Cardiac septum (tissue), 1 donor: Measurements from ENCODE around the gene PRKG1. TPM values are rescaled to one million over a fixed set of nuclear protein-coding genes. Genes with fewer than 3 reads are reported as not detected.

Experiments
- DNase-seq: peaks from one replicate; pipeline ENCODE4 v3.0.0-alpha.2; 2020; ENCODE audit warnings: low spot score
- intact Hi-C: fragments of 100-400 bp; cut with DNase I; formaldehyde crosslinking; loops from one replicate; pipeline ENCODE4 v1.14.0; 2022
- microRNA-seq: library from miRNA; unstranded; fragments of <30 nt; microRNA quantifications from one replicate; pipeline ENCODE4 v1.2.0, GENCODE V29; 2020
- total RNA-seq: library from RNA; stranded (reverse); fragmentation: NEBNext Ultra II Directional; extraction: Animal tissue kit (Norgen Biotek cat#: 25700); gene quantifications from one replicate; pipeline ENCODE4 v1.2.1, GENCODE V29; 2021
- donor health status: DM: no; HTN: no; CAD: no.

PRKG1 gene
- total RNA-seq, 1 donor from 2014 or later, result 35.6 TPM

- no peak for DNase-seq
- intact Hi-C loops, result no loop called here
Measured at GRCh38 chr10:52343439-52343838, 1269.2 kb downstream of the PRKG1 start.

GRCh38 chr10:52346394-52347326, 1272.4 kb downstream of the PRKG1 start:
- DNase-seq, result no peak
- intact Hi-C loops, result no loop called here

- no peak for DNase-seq
- intact Hi-C loops, result no loop called here
Measured at GRCh38 chr10:52347327-52347667, 1273.0 kb downstream of the PRKG1 start.

Small RNAs within 50 kb of the gene (microRNA-seq; reads per million reads assigned to microRNA genes)
- gene MIR605, result 6.2 reads per million, percentile 13 among the genes with 10 or more reads in this experiment

Other genes with a start within 250 kb of the PRKG1 start
- gene A1CF, start 188.9 kb upstream of the PRKG1 start, total RNA-seq, result not detected